Measurements from ENCODE around the gene CAND2. TPM values are rescaled to one million over a fixed set of nuclear protein-coding genes. Genes with fewer than 3 reads are reported as not detected.

The CAND2 gene
- total and polyA plus RNA-seq, 2 experiments from 2014 or later = 5.6 to 20.5 TPM

DNA sequence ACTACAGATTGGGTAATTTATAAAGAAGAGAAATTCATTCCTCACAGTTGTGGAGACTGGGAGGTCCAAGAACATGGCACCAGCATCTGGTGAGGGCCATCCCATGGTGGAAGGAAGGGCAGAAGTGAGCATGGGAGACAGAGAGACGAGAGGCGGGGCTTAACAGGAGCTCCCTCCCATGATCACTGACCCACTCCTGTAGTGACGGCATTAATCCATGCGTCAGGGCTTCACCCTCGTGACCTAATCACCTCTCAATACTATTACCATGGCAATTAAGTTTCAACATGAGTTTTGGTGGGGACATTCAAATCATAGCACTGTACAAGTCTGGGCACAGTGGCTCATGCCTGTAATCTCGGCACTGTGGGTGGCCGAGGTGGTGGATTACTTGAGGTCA is 27.8 kb downstream of the CAND2 start (continued):
- TF ChIP-seq, protein P1, sequence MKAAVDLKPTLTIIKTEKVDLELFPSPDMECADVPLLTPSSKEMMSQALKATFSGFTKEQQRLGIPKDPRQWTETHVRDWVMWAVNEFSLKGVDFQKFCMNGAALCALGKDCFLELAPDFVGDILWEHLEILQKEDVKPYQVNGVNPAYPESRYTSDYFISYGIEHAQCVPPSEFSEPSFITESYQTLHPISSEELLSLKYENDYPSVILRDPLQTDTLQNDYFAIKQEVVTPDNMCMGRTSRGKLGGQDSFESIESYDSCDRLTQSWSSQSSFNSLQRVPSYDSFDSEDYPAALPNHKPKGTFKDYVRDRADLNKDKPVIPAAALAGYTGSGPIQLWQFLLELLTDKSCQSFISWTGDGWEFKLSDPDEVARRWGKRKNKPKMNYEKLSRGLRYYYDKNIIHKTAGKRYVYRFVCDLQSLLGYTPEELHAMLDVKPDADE (IDR thresholded peaks at IDR 0.05) = no peak
- no peak for TF ChIP-seq NANOG (IDR thresholded peaks at IDR 0.05; ENCODE audit: borderline replicate concordance)
- no peak for TF ChIP-seq JUNB (IDR thresholded peaks at IDR 0.05; ENCODE audit: unreplicated experiment)
- TF ChIP-seq, protein P2, sequence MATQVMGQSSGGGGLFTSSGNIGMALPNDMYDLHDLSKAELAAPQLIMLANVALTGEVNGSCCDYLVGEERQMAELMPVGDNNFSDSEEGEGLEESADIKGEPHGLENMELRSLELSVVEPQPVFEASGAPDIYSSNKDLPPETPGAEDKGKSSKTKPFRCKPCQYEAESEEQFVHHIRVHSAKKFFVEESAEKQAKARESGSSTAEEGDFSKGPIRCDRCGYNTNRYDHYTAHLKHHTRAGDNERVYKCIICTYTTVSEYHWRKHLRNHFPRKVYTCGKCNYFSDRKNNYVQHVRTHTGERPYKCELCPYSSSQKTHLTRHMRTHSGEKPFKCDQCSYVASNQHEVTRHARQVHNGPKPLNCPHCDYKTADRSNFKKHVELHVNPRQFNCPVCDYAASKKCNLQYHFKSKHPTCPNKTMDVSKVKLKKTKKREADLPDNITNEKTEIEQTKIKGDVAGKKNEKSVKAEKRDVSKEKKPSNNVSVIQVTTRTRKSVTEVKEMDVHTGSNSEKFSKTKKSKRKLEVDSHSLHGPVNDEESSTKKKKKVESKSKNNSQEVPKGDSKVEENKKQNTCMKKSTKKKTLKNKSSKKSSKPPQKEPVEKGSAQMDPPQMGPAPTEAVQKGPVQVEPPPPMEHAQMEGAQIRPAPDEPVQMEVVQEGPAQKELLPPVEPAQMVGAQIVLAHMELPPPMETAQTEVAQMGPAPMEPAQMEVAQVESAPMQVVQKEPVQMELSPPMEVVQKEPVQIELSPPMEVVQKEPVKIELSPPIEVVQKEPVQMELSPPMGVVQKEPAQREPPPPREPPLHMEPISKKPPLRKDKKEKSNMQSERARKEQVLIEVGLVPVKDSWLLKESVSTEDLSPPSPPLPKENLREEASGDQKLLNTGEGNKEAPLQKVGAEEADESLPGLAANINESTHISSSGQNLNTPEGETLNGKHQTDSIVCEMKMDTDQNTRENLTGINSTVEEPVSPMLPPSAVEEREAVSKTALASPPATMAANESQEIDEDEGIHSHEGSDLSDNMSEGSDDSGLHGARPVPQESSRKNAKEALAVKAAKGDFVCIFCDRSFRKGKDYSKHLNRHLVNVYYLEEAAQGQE (IDR thresholded peaks at IDR 0.05; ENCODE audit: unreplicated experiment) = no peak

DNA sequence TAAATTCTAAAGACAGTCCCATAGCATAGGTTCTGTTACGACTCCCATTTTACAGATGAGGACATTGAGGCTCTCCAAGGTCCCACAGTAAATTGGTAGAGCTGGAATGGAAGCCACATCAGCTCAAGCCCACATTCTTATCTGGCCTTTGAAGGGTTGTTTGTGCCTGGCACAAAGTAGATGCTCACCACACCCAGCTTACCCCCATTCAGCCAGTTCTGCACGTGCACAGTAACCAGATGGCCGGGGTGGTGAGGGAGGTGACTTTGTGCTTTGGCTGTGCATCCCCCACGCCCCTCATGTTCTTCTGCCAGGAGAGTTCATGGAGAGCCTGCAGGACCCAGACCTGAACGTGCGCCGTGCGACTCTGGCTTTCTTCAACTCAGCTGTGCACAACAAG is 28.7 kb downstream of the CAND2 start:
- H3K4me3 ChIP-seq = no peak overlapping the region
- Mint-ChIP-seq H3K27ac (no peak overlapping the region; the same call in 1 of the 2 replicates), H3K4me3 (no peak overlapping the region), H3K9me3 (no peaks in the 10 kb centered on the region), H3K27me3 (ENCODE audit: insufficient read depth, low read depth, poor library complexity) (peaks cover 6% of the 10 kb centered on the region), H3K4me1 (peaks cover 3% of the 10 kb centered on the region; the same call in 2 of the 3 replicates), H3K36me3 (ENCODE audit: low read depth) (peaks cover 8% of the 10 kb centered on the region)
- no peaks in the 10 kb centered on the region for H3K79me2 ChIP-seq (replicated peaks; ENCODE audit: insufficient read depth)
- H2AFZ ChIP-seq = no peak overlapping the region
- DNase-seq (ENCODE audit: low spot score) (no peak), ATAC-seq (no peak)
- no peak overlapping the region for H3K4me2 ChIP-seq
- no peaks in the 10 kb centered on the region for H3K27me3 ChIP-seq (ENCODE audit: insufficient read depth)
- no peaks in the 10 kb centered on the region; the same call in 1 of the 2 replicates for H4K20me1 ChIP-seq (replicated peaks; ENCODE audit: insufficient read depth)
- H3K36me3 ChIP-seq (ENCODE audit: insufficient read depth) = peaks cover 4% of the 10 kb centered on the region; the same call in 1 of the 2 replicates
- H3F3A ChIP-seq (replicated peaks; ENCODE audit: low read depth) = 0 out of 2 replicates have a peak, but pooled peaks cover 7% of the 10 kb centered on the region
- H3K9me2 ChIP-seq (ENCODE audit: insufficient read depth) = no peaks in the 10 kb centered on the region
- no peaks in the 10 kb centered on the region for H3K4me1 ChIP-seq (ENCODE audit: insufficient read depth)
- H3K27ac ChIP-seq (ENCODE audit: low read depth) = no peak overlapping the region
- TF ChIP-seq EZH2 (IDR thresholded peaks at IDR 0.05; ENCODE audit: low read depth, unreplicated experiment) (no peak), EZH2phosphoT487 (IDR thresholded peaks at IDR 0.05; ENCODE audit: unreplicated experiment) (no peak), POLR2AphosphoS5 (IDR thresholded peaks at IDR 0.05; ENCODE audit: low read depth) (no peak), ZNF331 (CRISPR knock-in tag; IDR thresholded peaks at IDR 0.05; ENCODE audit: low read depth) (no peak)
- TF ChIP-seq, protein P3, sequence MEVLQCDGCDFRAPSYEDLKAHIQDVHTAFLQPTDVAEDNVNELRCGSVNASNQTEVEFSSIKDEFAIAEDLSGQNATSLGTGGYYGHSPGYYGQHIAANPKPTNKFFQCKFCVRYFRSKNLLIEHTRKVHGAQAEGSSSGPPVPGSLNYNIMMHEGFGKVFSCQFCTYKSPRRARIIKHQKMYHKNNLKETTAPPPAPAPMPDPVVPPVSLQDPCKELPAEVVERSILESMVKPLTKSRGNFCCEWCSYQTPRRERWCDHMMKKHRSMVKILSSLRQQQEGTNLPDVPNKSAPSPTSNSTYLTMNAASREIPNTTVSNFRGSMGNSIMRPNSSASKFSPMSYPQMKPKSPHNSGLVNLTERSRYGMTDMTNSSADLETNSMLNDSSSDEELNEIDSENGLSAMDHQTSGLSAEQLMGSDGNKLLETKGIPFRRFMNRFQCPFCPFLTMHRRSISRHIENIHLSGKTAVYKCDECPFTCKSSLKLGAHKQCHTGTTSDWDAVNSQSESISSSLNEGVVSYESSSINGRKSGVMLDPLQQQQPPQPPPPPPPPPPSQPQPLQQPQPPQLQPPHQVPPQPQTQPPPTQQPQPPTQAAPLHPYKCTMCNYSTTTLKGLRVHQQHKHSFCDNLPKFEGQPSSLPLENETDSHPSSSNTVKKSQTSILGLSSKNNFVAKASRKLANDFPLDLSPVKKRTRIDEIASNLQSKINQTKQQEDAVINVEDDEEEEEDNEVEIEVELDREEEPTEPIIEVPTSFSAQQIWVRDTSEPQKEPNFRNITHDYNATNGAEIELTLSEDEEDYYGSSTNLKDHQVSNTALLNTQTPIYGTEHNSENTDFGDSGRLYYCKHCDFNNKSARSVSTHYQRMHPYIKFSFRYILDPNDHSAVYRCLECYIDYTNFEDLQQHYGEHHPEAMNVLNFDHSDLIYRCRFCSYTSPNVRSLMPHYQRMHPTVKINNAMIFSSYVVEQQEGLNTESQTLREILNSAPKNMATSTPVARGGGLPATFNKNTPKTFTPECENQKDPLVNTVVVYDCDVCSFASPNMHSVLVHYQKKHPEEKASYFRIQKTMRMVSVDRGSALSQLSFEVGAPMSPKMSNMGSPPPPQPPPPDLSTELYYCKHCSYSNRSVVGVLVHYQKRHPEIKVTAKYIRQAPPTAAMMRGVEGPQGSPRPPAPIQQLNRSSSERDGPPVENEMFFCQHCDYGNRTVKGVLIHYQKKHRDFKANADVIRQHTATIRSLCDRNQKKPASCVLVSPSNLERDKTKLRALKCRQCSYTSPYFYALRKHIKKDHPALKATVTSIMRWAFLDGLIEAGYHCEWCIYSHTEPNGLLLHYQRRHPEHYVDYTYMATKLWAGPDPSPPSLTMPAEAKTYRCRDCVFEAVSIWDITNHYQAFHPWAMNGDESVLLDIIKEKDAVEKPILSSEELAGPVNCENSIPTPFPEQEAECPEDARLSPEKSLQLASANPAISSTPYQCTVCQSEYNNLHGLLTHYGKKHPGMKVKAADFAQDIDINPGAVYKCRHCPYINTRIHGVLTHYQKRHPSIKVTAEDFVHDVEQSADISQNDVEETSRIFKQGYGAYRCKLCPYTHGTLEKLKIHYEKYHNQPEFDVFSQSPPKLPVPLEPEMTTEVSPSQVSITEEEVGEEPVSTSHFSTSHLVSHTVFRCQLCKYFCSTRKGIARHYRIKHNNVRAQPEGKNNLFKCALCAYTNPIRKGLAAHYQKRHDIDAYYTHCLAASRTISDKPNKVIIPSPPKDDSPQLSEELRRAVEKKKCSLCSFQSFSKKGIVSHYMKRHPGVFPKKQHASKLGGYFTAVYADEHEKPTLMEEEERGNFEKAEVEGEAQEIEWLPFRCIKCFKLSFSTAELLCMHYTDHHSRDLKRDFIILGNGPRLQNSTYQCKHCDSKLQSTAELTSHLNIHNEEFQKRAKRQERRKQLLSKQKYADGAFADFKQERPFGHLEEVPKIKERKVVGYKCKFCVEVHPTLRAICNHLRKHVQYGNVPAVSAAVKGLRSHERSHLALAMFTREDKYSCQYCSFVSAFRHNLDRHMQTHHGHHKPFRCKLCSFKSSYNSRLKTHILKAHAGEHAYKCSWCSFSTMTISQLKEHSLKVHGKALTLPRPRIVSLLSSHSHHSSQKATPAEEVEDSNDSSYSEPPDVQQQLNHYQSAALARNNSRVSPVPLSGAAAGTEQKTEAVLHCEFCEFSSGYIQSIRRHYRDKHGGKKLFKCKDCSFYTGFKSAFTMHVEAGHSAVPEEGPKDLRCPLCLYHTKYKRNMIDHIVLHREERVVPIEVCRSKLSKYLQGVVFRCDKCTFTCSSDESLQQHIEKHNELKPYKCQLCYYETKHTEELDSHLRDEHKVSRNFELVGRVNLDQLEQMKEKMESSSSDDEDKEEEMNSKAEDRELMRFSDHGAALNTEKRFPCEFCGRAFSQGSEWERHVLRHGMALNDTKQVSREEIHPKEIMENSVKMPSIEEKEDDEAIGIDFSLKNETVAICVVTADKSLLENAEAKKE (CRISPR knock-in tag; IDR thresholded peaks at IDR 0.05) = no peak
- TF ChIP-seq, protein P4, sequence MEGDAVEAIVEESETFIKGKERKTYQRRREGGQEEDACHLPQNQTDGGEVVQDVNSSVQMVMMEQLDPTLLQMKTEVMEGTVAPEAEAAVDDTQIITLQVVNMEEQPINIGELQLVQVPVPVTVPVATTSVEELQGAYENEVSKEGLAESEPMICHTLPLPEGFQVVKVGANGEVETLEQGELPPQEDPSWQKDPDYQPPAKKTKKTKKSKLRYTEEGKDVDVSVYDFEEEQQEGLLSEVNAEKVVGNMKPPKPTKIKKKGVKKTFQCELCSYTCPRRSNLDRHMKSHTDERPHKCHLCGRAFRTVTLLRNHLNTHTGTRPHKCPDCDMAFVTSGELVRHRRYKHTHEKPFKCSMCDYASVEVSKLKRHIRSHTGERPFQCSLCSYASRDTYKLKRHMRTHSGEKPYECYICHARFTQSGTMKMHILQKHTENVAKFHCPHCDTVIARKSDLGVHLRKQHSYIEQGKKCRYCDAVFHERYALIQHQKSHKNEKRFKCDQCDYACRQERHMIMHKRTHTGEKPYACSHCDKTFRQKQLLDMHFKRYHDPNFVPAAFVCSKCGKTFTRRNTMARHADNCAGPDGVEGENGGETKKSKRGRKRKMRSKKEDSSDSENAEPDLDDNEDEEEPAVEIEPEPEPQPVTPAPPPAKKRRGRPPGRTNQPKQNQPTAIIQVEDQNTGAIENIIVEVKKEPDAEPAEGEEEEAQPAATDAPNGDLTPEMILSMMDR (conservative IDR thresholded peaks at IDR 0.05; ENCODE audit: low read depth in 2 of 2) = no peak
- TF ChIP-seq, protein P1 (IDR thresholded peaks at IDR 0.05) = no peak
